Retina (tissue), 1 donor: ENCODE results near the gene FOXN3.
A peak's percentile ranks its signal among the peaks of the same experiment; 100 is the strongest.

Source experiments
- DNase-seq: peaks from one replicate; pipeline ENCODE4 v3.0.0-alpha.2; 2016

FOXN3 gene

GRCh38 chr14:89243741-89244140, 173.3 kb downstream of the FOXN3 start:
- no peak for DNase-seq

GRCh38 chr14:89243286-89243685, 173.7 kb downstream of the FOXN3 start:
- DNase-seq, result no peak

- no peak for DNase-seq
These were observed 174.3 kb downstream of the FOXN3 start for GRCh38 chr14:89242652-89243279.

- no peak for DNase-seq
These were observed 174.9 kb downstream of the FOXN3 start for GRCh38 chr14:89241934-89242651.

- DNase-seq, result no peak
These were observed 175.8 kb downstream of the FOXN3 start for GRCh38 chr14:89241257-89241656.

- no peak for DNase-seq
These were observed 176.6 kb downstream of the FOXN3 start for GRCh38 chr14:89240414-89240813.

GRCh38 chr14:89239023-89239422, 178.0 kb downstream of the FOXN3 start:
- DNase-seq, result no peak

- no peak for DNase-seq
These were observed 179.0 kb downstream of the FOXN3 start for GRCh38 chr14:89237921-89238529.

- no peak for DNase-seq
These were observed 180.2 kb downstream of the FOXN3 start for GRCh38 chr14:89236851-89237250.

- DNase-seq, result no peak
These were observed 183.8 kb downstream of the FOXN3 start for GRCh38 chr14:89233184-89233583.

- peak; percentile 80 for DNase-seq
These were observed 184.6 kb downstream of the FOXN3 start for GRCh38 chr14:89232265-89233070.

GRCh38 chr14:89231426-89232113, 185.5 kb downstream of the FOXN3 start:
- no peak for DNase-seq

- DNase-seq, result no peak
These were observed 188.0 kb downstream of the FOXN3 start for GRCh38 chr14:89228921-89229639.

GRCh38 chr14:89227496-89227836, 189.6 kb downstream of the FOXN3 start:
- DNase-seq, result no peak

- DNase-seq, result no peak
These were observed 190.1 kb downstream of the FOXN3 start for GRCh38 chr14:89226801-89227495.

- no peak for DNase-seq
These were observed 191.4 kb downstream of the FOXN3 start for GRCh38 chr14:89225607-89226006.

- no peak for DNase-seq
These were observed 195.8 kb downstream of the FOXN3 start for GRCh38 chr14:89221109-89221810.

- DNase-seq, result no peak
These were observed 198.0 kb downstream of the FOXN3 start for GRCh38 chr14:89219051-89219450.

- DNase-seq, result no peak
These were observed 199.1 kb downstream of the FOXN3 start for GRCh38 chr14:89217891-89218290.

- no peak for DNase-seq
These were observed 201.5 kb downstream of the FOXN3 start for GRCh38 chr14:89215531-89215930.

- DNase-seq, result no peak
These were observed 201.9 kb downstream of the FOXN3 start for GRCh38 chr14:89215114-89215513.
